ENCODE data around the gene ZNF618. TPM values are rescaled to one million over a fixed set of nuclear protein-coding genes. Genes with fewer than 3 reads are reported as not detected.

ZNF618 gene
- total RNA-seq, 1 experiment from 2014 or later: not detected

DNA sequence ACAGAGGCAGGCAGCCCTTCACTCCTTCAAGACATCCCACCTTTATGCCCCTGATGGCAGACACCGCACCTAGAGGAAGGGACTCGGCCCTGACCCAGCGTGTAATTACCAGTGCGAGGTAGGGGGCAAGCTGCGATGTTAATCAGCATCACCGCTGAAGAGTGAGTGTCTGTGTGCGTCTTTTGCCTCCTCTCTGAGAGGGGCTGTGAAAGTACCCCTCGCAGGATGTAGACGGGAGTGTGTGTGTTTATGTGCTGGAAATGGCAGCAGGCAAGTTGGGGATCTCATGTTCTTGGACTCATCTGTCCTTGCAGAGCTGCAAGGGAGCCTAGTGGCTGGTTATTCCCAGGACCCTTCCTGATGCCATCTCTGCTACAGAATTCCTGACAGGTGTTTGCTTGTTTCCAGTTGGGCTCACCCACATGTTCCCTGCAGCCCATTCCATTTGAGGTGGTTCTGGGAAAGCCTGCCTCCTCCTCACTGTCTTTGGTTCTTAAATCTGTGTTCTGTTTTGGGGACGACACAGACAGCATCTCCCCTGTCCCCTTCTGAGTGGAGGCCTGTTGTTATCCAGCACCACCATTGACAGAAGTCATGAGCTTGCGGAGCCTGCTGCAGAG lies 70.5 kb downstream of the ZNF618 start:
- Histone ChIP-seq H3K9me3 (ENCODE audit: low read length) (no peaks in the 10 kb centered on the region), H3K4me2 (ENCODE audit: low read depth, low read length, poor library complexity, severe bottlenecking) (no peak overlapping the region), H3K27ac (ENCODE audit: low read length) (no peak overlapping the region), H3K79me2 (ENCODE audit: low read length) (no peaks in the 10 kb centered on the region), H4K20me1 (ENCODE audit: insufficient read depth, low read depth, low read length) (no peaks in the 10 kb centered on the region), H3K9me2 (replicated peaks; ENCODE audit: insufficient read depth, low read length) (no peaks in the 10 kb centered on the region), H3K4me3 (ENCODE audit: low read length) (no peak overlapping the region), H3K27me3 (ENCODE audit: low read length) (no peaks in the 10 kb centered on the region), H3K36me3 (ENCODE audit: insufficient read depth, low read length) (no peaks in the 10 kb centered on the region), H3K9ac (ENCODE audit: low read length) (no peak overlapping the region), H2AFZ (ENCODE audit: low read length) (no peak overlapping the region), H3K4me1 (ENCODE audit: low read length) (no peaks in the 10 kb centered on the region)
- no peak for DNase-seq

DNA sequence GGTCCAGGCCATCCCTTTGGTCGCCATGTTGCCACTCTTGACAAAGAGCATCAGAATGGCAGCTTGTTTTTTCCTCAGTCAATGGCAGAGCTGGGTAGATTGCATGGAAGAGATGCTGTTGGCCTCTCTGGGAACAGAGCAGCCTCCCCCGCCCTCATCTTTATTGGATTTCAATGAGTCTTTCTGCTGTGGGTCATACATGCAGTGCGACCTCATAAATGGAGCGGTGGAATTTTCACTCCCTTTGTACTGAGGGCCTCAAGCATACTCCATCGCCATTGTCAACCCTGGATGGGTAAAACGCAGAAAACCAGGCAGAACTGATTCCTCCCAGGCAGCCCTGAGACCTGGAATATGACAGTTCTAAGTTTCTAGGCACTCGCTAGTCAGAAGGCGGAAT lies 71.8 kb downstream of the ZNF618 start:
- Histone ChIP-seq H3K4me3 (ENCODE audit: low read length) (no peak overlapping the region), H3K4me1 (ENCODE audit: low read length) (no peaks in the 10 kb centered on the region), H3K27me3 (ENCODE audit: low read length) (no peaks in the 10 kb centered on the region), H3K27ac (ENCODE audit: low read length) (no peak overlapping the region), H3K9ac (ENCODE audit: low read length) (no peak overlapping the region), H4K20me1 (ENCODE audit: insufficient read depth, low read depth, low read length) (no peaks in the 10 kb centered on the region), H3K4me2 (ENCODE audit: low read depth, low read length, poor library complexity, severe bottlenecking) (no peak overlapping the region), H2AFZ (ENCODE audit: low read length) (no peak overlapping the region), H3K9me3 (ENCODE audit: low read length) (no peaks in the 10 kb centered on the region), H3K36me3 (ENCODE audit: insufficient read depth, low read length) (no peaks in the 10 kb centered on the region), H3K9me2 (replicated peaks; ENCODE audit: insufficient read depth, low read length) (no peaks in the 10 kb centered on the region), H3K79me2 (ENCODE audit: low read length) (no peaks in the 10 kb centered on the region)
- DNase-seq: no peak

DNA sequence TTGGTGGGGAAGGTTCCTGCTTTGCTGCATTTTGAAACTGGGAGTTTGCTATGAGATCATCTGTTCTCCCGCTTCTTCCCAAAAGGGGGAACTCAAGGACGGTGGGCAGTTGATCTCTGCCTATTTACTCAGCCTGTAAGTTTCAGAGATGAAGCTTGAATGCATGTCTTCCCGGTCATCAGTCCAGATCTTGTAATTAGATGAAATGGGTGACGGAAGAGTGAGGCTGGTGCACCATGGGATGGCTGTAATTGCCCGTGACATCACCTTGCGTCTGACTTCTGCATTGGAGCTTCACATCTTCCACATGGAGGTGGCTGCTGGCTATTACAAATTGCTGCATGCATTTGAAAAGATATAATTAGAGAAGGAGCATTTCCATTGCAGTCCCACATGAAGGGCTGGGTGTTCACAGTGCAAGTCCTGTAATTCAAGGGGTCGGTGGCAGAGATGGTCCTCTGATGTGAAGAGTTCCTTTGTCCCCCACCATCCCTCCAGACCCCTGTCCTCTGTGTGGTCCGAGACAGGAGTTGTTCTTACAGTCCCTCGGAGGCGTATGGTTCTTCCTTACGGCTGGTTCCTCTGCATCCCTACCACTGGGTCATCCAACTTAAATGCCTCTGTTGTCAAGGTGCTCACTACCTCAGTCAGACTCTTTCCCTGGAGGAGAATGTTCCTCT lies 72.9 kb downstream of the ZNF618 start:
- H3K4me3 ChIP-seq (ENCODE audit: low read length): no peak overlapping the region
- H3K4me1 ChIP-seq (ENCODE audit: low read length): no peaks in the 10 kb centered on the region
- H3K27ac ChIP-seq (ENCODE audit: low read length): no peak overlapping the region
- no peak overlapping the region for H2AFZ ChIP-seq (ENCODE audit: low read length)
- H3K9me3 ChIP-seq (ENCODE audit: low read length): no peaks in the 10 kb centered on the region
- no peaks in the 10 kb centered on the region for H3K36me3 ChIP-seq (ENCODE audit: insufficient read depth, low read length)
- no peak for DNase-seq
- H3K9ac ChIP-seq (ENCODE audit: low read length): no peak overlapping the region
- no peaks in the 10 kb centered on the region for H4K20me1 ChIP-seq (ENCODE audit: insufficient read depth, low read depth, low read length)
- no peaks in the 10 kb centered on the region for H3K79me2 ChIP-seq (ENCODE audit: low read length)
- no peaks in the 10 kb centered on the region for H3K27me3 ChIP-seq (ENCODE audit: low read length)
- H3K4me2 ChIP-seq (ENCODE audit: low read depth, low read length, poor library complexity, severe bottlenecking): no peak overlapping the region
- no peaks in the 10 kb centered on the region for H3K9me2 ChIP-seq (replicated peaks; ENCODE audit: insufficient read depth, low read length)

DNA sequence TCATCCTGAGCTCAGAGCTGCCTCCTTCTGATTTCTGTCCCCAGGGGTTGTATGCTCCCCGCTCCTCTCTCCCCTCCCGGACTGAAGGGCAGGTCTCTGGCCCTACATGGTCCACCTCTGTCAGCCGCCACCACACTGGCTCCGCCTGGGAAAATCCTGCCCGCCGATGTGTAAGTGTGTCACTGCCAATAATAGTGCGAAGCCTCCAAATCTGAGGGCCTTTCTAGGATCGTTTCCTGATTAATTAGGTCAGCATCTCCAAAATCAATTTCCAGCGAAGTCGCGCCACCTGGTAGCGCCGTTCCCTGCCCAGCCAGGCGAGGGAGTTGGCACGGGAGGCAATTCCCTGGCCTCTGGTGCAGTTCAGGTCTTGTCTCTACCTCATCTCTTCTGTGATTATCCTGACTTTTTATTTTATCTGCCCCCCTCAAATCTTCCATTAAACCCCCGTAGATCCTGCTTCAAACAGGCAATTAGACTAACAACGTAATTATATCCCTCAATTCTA lies 73.5 kb downstream of the ZNF618 start:
- H3K9me3 ChIP-seq (ENCODE audit: low read length): no peaks in the 10 kb centered on the region
- H3K4me2 ChIP-seq (ENCODE audit: low read depth, low read length, poor library complexity, severe bottlenecking): no peak overlapping the region
- no peak overlapping the region for H3K27ac ChIP-seq (ENCODE audit: low read length)
- no peak overlapping the region for H2AFZ ChIP-seq (ENCODE audit: low read length)
- H3K4me1 ChIP-seq (ENCODE audit: low read length): no peaks in the 10 kb centered on the region
- no peak for DNase-seq
- no peaks in the 10 kb centered on the region for H3K27me3 ChIP-seq (ENCODE audit: low read length)
- H3K36me3 ChIP-seq (ENCODE audit: insufficient read depth, low read length): no peaks in the 10 kb centered on the region
- H3K9ac ChIP-seq (ENCODE audit: low read length): no peak overlapping the region
- no peaks in the 10 kb centered on the region for H3K9me2 ChIP-seq (replicated peaks; ENCODE audit: insufficient read depth, low read length)
- H4K20me1 ChIP-seq (ENCODE audit: insufficient read depth, low read depth, low read length): no peaks in the 10 kb centered on the region
- H3K79me2 ChIP-seq (ENCODE audit: low read length): no peaks in the 10 kb centered on the region
- no peak overlapping the region for H3K4me3 ChIP-seq (ENCODE audit: low read length)

DNA sequence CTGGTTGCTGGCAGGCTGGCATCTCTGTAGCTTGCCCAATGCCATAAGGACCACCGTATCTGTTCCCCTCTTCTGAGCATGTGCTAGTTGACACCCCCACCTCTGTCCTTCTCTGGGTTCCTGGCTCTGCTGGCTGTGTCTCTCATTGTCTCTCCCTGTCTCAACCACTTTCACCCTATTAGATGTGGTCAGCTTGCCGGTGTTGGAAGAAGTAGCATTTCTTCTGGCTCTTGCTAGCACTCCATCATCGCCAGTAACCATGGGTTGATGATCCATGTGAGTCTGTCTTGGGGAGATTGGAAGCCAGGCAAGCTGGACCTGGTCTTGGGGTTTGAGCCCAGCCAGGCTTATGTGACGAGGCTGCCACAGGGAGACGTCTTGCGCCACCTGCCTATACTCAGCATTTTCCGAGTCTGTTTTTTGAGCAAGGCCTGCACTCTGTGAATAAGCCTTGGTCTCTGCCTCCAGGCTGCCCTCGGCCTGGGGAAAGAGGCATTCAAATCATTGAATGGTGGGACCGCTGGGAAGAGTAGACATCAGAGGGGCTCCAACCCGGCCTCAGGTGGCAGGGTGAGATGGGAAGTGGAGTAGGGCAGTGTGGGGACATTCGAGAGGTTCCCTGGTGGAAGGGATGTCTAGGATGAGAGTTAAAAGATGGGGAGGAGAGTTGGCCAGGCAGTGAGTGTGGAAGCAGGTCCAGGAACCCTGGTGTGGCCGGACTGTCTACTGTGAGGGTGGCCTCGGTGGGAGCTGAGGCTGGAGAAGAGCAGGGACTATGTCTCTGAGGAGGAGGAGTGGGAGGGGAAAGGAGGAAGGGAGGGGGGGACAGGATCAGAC lies 74.3 kb downstream of the ZNF618 start:
- DNase-seq: no peak
- Histone ChIP-seq H3K4me1 (ENCODE audit: low read length) (no peaks in the 10 kb centered on the region), H3K9ac (ENCODE audit: low read length) (no peak overlapping the region), H3K79me2 (ENCODE audit: low read length) (no peaks in the 10 kb centered on the region), H3K27me3 (ENCODE audit: low read length) (no peaks in the 10 kb centered on the region), H3K36me3 (ENCODE audit: insufficient read depth, low read length) (no peaks in the 10 kb centered on the region), H2AFZ (ENCODE audit: low read length) (no peak overlapping the region), H3K9me2 (replicated peaks; ENCODE audit: insufficient read depth, low read length) (no peaks in the 10 kb centered on the region), H3K4me3 (ENCODE audit: low read length) (no peak overlapping the region), H4K20me1 (ENCODE audit: insufficient read depth, low read depth, low read length) (no peaks in the 10 kb centered on the region), H3K27ac (ENCODE audit: low read length) (no peak overlapping the region), H3K4me2 (ENCODE audit: low read depth, low read length, poor library complexity, severe bottlenecking) (no peak overlapping the region), H3K9me3 (ENCODE audit: low read length) (no peaks in the 10 kb centered on the region)

DNA sequence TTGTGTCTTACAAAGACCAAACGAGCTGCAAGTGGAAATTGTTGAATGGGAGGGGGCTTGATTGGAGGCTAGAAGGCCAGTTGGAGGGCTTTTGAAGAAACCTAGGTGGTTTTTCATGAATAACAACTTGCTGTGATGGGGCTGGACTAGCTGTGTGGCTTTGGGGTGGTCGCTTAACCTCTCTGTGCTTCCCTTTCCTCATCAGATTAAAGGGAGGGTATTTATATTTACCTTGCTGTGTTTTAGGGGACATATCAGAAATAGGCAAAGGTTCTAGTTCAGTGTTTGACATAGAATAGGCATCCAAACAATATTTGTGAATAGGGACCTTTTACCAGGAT lies 74.9 kb downstream of the ZNF618 start:
- Histone ChIP-seq H3K4me2 (ENCODE audit: low read depth, low read length, poor library complexity, severe bottlenecking) (no peak overlapping the region), H3K9ac (ENCODE audit: low read length) (no peak overlapping the region), H2AFZ (ENCODE audit: low read length) (no peak overlapping the region), H3K4me1 (ENCODE audit: low read length) (no peaks in the 10 kb centered on the region), H3K9me2 (replicated peaks; ENCODE audit: insufficient read depth, low read length) (no peaks in the 10 kb centered on the region), H4K20me1 (ENCODE audit: insufficient read depth, low read depth, low read length) (no peaks in the 10 kb centered on the region), H3K27me3 (ENCODE audit: low read length) (no peaks in the 10 kb centered on the region), H3K27ac (ENCODE audit: low read length) (no peak overlapping the region), H3K36me3 (ENCODE audit: insufficient read depth, low read length) (no peaks in the 10 kb centered on the region), H3K79me2 (ENCODE audit: low read length) (no peaks in the 10 kb centered on the region), H3K4me3 (ENCODE audit: low read length) (no peak overlapping the region), H3K9me3 (ENCODE audit: low read length) (no peaks in the 10 kb centered on the region)
- DNase-seq: no peak

DNA sequence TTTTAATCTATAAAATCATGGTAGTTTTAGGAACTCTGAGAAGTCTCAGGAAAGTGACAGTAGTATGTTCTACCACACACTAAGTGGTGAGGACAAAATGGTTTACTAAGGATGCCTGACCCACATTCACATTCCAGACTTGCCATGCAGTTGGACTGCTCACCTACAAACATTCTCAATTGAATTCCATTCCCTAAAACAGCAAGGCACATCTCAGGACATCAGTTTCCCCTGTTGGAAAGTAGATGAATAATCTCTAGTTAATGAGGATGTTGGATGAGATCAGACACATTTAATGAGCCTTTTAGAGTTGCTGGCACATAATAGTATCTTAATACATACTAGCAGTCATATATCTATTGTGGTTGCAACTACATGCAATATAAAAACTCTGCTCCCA lies 76.6 kb downstream of the ZNF618 start:
- H3K9me3 ChIP-seq (ENCODE audit: low read length): no peaks in the 10 kb centered on the region
- H3K27me3 ChIP-seq (ENCODE audit: low read length): no peaks in the 10 kb centered on the region
- H3K4me2 ChIP-seq (ENCODE audit: low read depth, low read length, poor library complexity, severe bottlenecking): no peak overlapping the region
- no peak overlapping the region for H3K9ac ChIP-seq (ENCODE audit: low read length)
- H3K79me2 ChIP-seq (ENCODE audit: low read length): no peaks in the 10 kb centered on the region
- no peaks in the 10 kb centered on the region for H4K20me1 ChIP-seq (ENCODE audit: insufficient read depth, low read depth, low read length)
- H3K9me2 ChIP-seq (replicated peaks; ENCODE audit: insufficient read depth, low read length): no peaks in the 10 kb centered on the region
- no peak overlapping the region for H3K27ac ChIP-seq (ENCODE audit: low read length)
- H3K4me1 ChIP-seq (ENCODE audit: low read length): no peaks in the 10 kb centered on the region
- no peaks in the 10 kb centered on the region for H3K36me3 ChIP-seq (ENCODE audit: insufficient read depth, low read length)
- H2AFZ ChIP-seq (ENCODE audit: low read length): no peak overlapping the region
- DNase-seq: no peak
- no peak overlapping the region for H3K4me3 ChIP-seq (ENCODE audit: low read length)

DNA sequence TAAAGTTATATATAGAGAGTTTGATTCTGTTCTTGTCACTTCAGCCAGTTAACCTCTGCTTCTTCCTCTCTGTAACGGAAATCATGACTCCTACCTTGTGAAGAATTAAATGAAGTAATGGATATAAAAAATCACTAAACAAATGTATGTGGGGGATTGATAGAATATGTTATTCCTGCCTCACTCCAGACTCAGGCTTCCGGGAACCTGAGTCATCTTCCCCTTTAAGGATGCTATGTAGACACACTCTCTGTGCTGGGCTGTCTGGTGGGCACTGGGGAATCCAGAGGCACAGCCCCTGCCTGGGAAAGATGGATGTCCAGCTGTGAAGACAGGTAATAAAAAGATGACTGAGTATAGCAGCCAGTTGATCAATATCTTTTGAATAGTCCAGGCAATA lies 77.4 kb downstream of the ZNF618 start:
- Histone ChIP-seq H3K9ac (ENCODE audit: low read length) (no peak overlapping the region), H3K27ac (ENCODE audit: low read length) (no peak overlapping the region)

More for the DNA sequence above, 77.4 kb downstream of the ZNF618 start:
- Histone ChIP-seq H3K9me2 (replicated peaks; ENCODE audit: insufficient read depth, low read length) (no peaks in the 10 kb centered on the region), H3K4me1 (ENCODE audit: low read length) (no peaks in the 10 kb centered on the region), H4K20me1 (ENCODE audit: insufficient read depth, low read depth, low read length) (no peaks in the 10 kb centered on the region), H2AFZ (ENCODE audit: low read length) (no peak overlapping the region), H3K27me3 (ENCODE audit: low read length) (no peaks in the 10 kb centered on the region), H3K4me3 (ENCODE audit: low read length) (no peak overlapping the region), H3K36me3 (ENCODE audit: insufficient read depth, low read length) (no peaks in the 10 kb centered on the region), H3K79me2 (ENCODE audit: low read length) (no peaks in the 10 kb centered on the region), H3K9me3 (ENCODE audit: low read length) (no peaks in the 10 kb centered on the region), H3K4me2 (ENCODE audit: low read depth, low read length, poor library complexity, severe bottlenecking) (no peak overlapping the region)
- DNase-seq: no peak

Data from Karpas-422 (cell line).